H1 (cell line): ENCODE data around the gene ZNF593.

Source experiments
- CTCF ChIP-seq, 3 experiments: IDR thresholded peaks; 1 replicate in 2 of 3; 2 replicates in 1 of 3; pipeline versions ENCODE4 v1.5.1 to v1.6.1; 2011; ENCODE audit warnings: low read length in 3 of 3, mild to moderate bottlenecking in 3 of 3, inconsistent platforms in 2 of 3, low read depth in 1 of 3, moderate library complexity in 1 of 3; ENCODE audit not compliant: insufficient read depth in 1 of 3; ENCODE audit errors: control extremely low read depth in 1 of 3
- JUN ChIP-seq: IDR thresholded peaks from 2 replicates; pipeline ENCODE4 v1.6.1; 2011; ENCODE audit warnings: low read depth, mild to moderate bottlenecking, improper control_type of control experiment, low read length
- POLR2A ChIP-seq, 2 experiments: IDR thresholded peaks; 1 replicate in 1 of 2; 2 replicates in 1 of 2; pipeline ENCODE4 v1.6.1; 2011; ENCODE audit warnings: low read depth in 2 of 2, low read length in 2 of 2, mild to moderate bottlenecking in 2 of 2; ENCODE audit errors: control extremely low read depth in 1 of 2
- POLR2AphosphoS5 ChIP-seq: IDR thresholded peaks from 2 replicates; pipeline ENCODE4 v1.6.1; 2011; ENCODE audit warnings: low read depth, low read length
- RNF2 ChIP-seq: fragments of 200-900, 300-1000 bp; sonication (generic); IDR thresholded peaks from 2 replicates; pipeline ENCODE4 v1.7.1; 2016; ENCODE audit warnings: borderline replicate concordance, low read depth, mild to moderate bottlenecking, antibody characterized with exemption, low read length; ENCODE audit not compliant: poor library complexity, severe bottlenecking; ENCODE audit errors: missing control alignments
- SP1 ChIP-seq: IDR thresholded peaks from 2 replicates; pipeline ENCODE4 v1.6.1; 2011; ENCODE audit warnings: low read depth, low read length
- ZNF274 ChIP-seq: IDR thresholded peaks from 2 replicates; pipeline ENCODE4 v1.7.0; 2012; ENCODE audit warnings: low read length, borderline replicate concordance; ENCODE audit errors: extremely low read depth

GRCh38 chr1:26164036-26164860, 5.5 kb upstream of the ZNF593 start:
- TF ChIP-seq CTCF (IDR thresholded peaks at IDR 0.05; ENCODE audit: control extremely low read depth in 1 of 3, insufficient read depth in 1 of 3, low read depth in 1 of 3, low read length in 3 of 3) (peak in 2 of 3 experiments; percentile 59 to 73; a peak in 3 of 4 replicates), ZNF274 (no peak), POLR2AphosphoS5 (no peak), SP1 (0 out of 2 replicates have a peak, but pooled peaks have one; percentile 13), RNF2 (peak; percentile 40), POLR2A (IDR thresholded peaks at IDR 0.05; ENCODE audit: control extremely low read depth in 1 of 2, low read depth in 2 of 2, low read length in 2 of 2) (no peak), JUN (no peak)
